ENCODE data around the gene SEL1L2.
A peak's percentile ranks its signal among the peaks of the same experiment; 100 is the strongest.
"Not testable (repeated sequence)": the region's sequence is repeated elsewhere in the genome, so short reads cannot be mapped to it uniquely, and the experiment has no call there.

Gene SEL1L2

DNA sequence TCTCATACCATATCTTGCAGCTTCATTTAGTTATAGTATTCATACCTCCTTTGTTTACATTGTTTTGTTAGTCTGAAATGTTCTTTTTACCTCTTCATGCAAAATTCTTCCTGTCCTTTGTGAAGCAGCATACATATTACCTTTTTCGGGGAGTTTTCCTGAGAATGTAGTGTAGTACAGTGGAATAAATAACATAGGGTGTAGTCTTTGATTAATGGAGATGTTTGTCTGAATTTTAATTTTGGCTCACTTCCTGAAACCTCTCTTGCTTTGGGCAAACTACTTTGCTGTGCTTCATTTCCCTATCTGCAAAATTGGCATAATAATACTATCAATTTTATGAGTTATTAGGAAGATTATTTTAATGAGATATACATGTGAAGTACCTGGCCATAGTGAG is 10.5 kb upstream of the SEL1L2 start:
- DNase-seq (ENCODE audit: low spot score), result no peak
- Histone ChIP-seq H3K4me3 (no peak overlapping the region), H3K27ac (no peak overlapping the region)
- TF ChIP-seq CTCF (IDR thresholded peaks at IDR 0.05), result no peak

GRCh38 chr20:13996265-13996664 is 5.9 kb upstream of the SEL1L2 start:
- DNase-seq (ENCODE audit: low spot score), result no peak
- no peak overlapping the region for H3K27ac ChIP-seq
- peak overlapping the region; percentile 96 for H3K4me3 ChIP-seq
- TF ChIP-seq CTCF (IDR thresholded peaks at IDR 0.05), result no peak

DNA sequence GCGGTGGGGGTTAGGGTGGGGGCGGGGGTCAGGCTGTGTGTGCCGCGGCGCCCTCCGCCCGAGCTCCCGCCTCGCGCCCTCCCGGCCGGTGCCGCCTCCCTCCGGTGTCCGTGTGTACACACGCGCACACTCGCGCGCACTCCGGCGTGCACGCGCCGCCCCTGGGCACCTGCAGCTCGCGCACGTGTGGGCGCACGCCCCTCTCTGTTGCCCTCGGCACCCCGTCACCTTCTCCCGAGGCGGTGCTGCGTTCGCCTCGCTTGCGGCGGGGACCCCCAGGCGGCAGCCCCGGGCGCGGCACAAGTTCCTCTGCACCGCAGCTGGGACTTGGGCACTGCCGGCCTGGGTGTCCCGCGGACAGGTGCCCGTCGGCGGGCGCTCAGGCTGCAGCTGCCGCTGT is 5.4 kb upstream of the SEL1L2 start:
- TF ChIP-seq CTCF (IDR thresholded peaks at IDR 0.05), result no peak
- no peak for DNase-seq (ENCODE audit: low spot score)
- H3K27ac ChIP-seq, result peak overlapping the region; percentile 59 to 74

GRCh38 chr20:13995086-13995665 is 4.8 kb upstream of the SEL1L2 start, which contains the start of gene MACROD2:
Gene MACROD2 (plus strand): TSS chr20:13995516.
- H3K27ac ChIP-seq, result peak within 1 kb of the TSS; percentile 59 to 74
- DNase-seq (ENCODE audit: low spot score), result peak; percentile 91
- no peak for TF ChIP-seq CTCF (IDR thresholded peaks at IDR 0.05)
- peak within 1 kb of the TSS; percentile 96 for H3K4me3 ChIP-seq

More for the DNA sequence above, 5.4 kb upstream of the SEL1L2 start:
- peak overlapping the region; percentile 96 for H3K4me3 ChIP-seq

DNA sequence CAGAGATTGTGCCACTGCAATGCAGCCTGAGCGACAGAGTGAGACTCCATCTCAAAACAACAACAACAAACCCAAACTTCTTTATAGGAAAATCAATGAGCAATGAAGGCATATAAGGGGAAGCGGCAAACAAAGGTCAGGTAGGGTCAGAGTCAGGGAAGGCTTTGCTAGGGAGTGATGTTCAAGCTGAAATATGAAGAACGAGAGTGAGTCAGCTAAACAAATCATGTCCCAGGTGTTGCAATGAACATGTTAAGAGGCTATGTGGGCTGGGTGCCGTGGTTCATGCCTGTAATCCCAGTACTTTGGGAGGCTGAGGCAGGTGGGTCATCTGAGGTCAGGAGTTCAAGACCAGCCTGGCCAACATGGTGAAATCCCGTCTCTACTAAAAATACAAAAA is 1.5 kb upstream of the SEL1L2 start:
- not testable (repeated sequence) for H3K4me3 ChIP-seq; DNase-seq (ENCODE audit: low spot score); H3K27ac ChIP-seq

DNA sequence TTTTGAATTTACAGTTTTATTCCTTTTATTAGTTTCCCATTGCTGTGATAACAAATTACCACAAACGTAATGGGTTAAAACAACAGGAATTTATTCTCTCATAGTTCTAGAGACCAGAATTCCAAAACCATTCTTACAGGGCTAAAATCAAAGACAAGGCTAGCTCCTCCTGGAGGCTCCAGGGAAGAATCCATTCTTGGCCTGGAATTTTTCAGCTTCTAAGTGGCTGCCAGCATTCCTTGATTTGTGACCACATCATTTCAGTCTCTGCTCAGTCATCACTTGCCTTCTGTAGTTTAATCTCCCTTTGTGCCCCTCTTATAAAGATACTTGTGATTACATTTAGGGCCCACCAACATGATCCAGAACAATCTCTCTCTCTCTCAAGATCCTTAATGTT is 897 bp upstream of the SEL1L2 start:
- no peak for DNase-seq (ENCODE audit: low spot score)
- H3K4me3 ChIP-seq, result no peak overlapping the region
- no peak for TF ChIP-seq CTCF (IDR thresholded peaks at IDR 0.05)
- H3K27ac ChIP-seq, result no peak overlapping the region

DNA sequence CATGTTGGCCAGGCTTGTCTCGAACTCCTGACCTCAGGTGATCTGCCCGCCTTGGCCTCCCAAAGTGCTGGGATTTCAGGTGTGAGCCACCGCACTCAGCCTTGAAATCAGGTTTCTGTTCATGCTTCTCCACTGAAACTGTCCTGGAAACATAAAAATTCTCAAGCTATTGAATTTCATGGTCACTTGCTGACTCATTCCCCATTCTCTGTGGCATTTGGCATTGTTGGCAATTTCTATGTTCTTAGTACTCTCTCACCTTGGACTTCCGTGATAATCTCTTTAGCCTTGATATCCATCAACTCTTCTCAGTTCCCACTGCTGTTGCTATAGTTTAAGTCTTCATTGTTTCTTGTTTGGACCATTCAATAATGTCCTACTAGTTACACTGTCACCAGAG is 6.2 kb downstream of the SEL1L2 start:
- H3K4me3 ChIP-seq, result no peak overlapping the region
- no peak for TF ChIP-seq CTCF (IDR thresholded peaks at IDR 0.05)
- no peak overlapping the region for H3K27ac ChIP-seq
- DNase-seq (ENCODE audit: low spot score), result no peak

Data from coronary artery (tissue), 2 donors.